Fibroblast of skin of left quadriceps (primary cell): ENCODE measurements around the gene SERPING1.

Experiments used
- DNase-seq, 2 experiments: peaks; one replicate each; pipeline ENCODE4 v3.0.0-alpha.2; 2013; ENCODE audit warnings: low read depth in 2 of 2

The SERPING1 gene

DNA sequence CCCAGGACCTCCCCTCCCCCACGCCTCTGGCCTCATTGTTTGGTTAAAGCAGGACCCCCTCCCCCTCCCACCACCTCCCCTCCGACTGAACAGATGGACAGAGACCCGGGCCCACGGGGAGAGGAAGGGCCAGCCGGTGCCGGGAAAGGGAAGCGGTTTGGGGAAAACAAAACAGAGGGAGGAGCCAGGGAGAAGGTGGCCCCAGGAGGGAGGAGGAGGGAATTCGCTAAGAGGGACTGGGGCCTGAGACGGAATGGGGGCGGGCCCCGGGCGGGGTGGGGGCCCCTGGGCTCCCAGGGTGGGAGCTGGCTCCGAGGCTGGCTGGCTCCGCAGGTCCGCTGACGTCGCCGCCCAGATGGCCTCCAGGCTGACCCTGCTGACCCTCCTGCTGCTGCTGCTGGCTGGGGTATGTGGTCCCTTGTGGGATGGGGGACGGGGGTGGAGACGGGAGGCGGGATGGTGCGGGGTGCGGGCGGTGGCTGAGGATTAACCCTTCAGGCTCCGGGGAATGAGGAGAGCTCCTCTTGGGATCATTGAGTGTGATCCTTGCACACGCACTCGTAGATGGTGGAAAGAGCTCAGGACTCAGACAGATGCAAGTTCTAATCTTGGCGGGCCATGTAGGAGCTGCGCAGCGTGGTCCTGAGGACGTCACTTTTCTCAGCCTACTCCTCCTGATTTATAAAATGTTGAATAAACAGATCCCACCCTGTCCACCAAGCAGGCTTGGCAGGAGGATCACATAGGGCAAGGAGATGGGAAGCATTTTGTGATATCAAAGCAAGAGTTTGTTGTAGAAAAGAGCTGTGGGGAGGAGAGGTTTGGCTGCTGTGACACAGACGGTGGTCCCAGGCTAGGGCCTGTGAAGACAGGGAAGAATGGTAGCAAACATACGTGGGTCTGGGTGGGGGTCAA is 688 bp downstream of the SERPING1 start:
- DNase-seq = peak; percentile 16 to 34

DNA sequence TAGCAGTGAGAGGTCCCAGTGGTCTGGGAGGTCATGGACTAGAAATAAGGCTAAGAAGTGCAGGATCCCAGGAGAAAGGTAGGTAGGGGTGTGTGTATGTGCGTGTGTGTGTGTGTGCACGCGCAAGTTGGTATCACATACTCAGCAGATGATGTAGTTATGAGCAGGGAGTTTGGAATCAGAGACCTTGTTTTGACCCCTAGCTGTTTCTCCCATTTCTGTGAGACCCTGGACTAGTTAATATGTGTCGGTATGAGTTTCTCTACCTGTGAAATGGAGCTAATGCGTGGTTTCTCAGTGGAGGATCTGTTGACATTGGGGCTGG is 1.3 kb downstream of the SERPING1 start:
- peak; percentile 13 to 16 for DNase-seq

DNA sequence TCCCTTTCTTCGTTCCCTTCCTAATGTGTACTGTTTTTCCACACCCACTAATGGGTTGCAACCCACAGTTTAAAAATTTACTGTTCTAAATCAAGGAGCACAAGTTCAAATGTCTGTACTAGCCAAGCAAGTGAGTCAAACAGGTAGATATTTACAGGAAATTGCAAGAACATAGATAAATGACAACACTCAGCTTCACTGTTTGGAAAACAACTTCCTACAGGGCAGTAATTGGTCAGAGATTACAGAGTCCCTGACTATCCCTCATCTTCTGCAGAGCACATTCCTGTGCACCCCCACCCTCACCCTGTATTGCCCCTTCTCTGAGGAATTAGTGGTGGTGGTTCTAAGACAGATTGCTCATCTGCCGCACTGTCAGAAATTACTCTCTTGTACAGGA is 1.9 kb downstream of the SERPING1 start:
- no peak for DNase-seq

- DNase-seq = no peak
Observed at GRCh38 chr11:57601297-57601696, 3.8 kb downstream of the SERPING1 start.

GRCh38 chr11:57604296-57605027 is 7.0 kb downstream of the SERPING1 start:
- no peak for DNase-seq

DNA sequence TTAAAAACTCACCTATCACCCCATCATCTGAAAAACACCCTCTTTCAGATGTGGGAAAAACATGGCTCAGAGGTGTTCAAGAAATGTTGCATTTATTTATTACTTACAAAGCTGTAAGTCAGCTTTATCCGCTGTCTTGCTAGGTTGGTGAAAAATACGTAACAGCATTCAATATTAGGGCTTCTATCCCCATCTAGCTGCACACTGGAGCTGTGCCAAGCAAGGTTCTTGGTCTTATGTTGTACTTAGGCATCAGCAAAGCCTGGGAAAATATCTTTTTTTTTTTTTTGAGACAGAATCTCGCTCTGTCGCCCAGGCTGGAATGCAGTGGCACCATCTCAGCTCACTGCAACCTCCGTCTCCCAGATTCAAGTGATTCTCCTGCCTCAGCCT is 7.5 kb downstream of the SERPING1 start:
- DNase-seq = no peak

GRCh38 chr11:57610170-57610569 is 12.7 kb downstream of the SERPING1 start:
- no peak for DNase-seq

GRCh38 chr11:57614234-57614772 is 16.8 kb downstream of the SERPING1 start:
- DNase-seq = no peak

DNA sequence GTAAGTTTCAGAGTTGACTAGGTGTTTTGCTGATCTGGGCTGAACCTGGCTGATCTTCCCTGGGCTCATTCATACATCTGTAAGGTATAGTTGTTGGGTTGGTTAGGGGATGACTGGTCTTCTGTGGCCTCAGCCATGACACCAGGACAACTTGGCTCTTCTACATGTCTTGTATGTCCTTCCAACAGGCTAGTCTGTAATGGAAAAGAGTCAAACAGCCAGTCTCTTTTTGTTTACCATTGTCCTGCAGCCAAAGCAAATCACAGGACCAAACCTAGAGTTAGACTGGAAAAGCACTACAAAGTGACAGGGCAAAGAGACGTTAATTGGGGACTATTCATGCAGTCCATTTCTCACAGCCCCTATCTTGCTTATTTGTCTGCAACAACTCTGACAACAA is 17.8 kb downstream of the SERPING1 start:
- no peak for DNase-seq

DNA sequence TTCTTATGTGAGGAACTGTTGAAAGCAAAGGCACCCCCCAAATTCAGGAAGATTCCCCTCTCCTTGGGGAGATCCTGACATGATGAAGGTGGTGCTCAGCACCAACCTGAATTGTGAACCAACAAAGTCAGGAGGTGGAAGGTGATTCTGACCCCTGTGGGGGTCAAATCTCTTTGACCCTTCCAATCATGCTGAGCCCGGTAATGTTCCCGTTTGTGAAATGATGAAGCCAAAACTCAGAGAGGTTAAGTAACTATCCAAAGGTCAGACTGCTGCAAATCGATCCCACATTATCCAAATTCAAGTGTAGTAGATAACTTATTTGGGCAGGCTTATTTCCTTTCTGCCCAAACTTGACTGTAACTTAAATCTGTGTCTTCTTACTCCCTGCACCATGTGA is 19.1 kb downstream of the SERPING1 start:
- DNase-seq = no peak

GRCh38 chr11:57618438-57618837 is 21.0 kb downstream of the SERPING1 start:
- no peak for DNase-seq

DNA sequence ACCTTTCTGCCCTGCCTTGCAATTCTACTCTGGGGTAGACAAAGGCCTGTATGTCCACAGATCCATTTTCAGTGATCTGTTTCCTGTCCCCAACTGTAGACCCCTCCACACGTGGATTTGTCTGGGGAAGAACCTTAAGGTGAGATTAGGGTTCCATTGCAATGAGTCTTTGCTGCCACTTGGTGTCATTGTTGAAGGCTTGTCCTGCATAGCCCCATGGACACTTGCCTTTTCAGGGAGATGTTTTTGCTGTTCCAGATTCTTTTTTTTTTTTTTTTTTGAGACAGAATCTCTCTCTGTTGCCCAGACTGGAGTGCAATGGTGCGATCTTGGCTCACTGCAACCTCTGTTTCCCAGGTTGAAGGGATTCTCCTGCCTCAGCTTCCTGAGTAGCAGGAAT is 21.8 kb downstream of the SERPING1 start:
- DNase-seq = no peak

DNA sequence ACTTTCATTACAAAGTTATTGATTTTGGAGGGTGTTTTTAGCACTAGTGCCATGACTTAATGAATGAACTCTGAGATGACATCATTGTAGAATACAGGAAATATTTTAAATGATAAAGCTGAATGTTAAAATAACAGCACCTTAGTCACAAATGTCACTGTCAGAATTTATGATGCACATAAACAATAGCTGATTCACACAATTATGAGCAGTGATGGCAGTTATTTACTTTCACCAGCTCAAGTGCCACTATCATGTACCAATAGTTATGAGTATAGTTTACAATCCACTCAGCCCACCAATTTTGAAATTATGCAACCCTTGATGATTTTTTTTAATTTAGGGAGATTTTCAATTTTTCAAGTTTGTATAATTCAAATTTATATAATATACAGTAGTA is 23.0 kb downstream of the SERPING1 start:
- DNase-seq = no peak

DNA sequence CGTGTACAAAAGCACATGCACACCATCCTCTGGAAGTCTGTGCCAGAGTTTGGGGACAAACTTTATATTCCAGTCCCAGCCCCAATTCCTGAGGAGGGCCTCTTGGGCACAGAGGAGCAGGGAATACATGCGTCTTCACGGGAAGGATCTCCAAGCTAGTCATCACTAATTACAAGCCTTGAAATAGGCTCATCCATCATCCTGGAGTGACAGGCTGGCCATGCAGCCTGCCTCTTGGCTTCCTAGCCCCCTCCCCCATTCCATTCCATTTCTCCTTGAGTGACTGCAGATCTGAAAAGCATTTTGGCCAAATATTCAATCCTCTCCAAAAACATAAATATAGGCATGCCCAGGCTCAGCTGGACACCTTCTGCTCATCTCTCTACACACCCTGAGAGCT is 24.8 kb downstream of the SERPING1 start:
- no peak for DNase-seq

GRCh38 chr11:57624864-57625263 is 27.4 kb downstream of the SERPING1 start:
- no peak for DNase-seq

- DNase-seq = no peak
Observed at GRCh38 chr11:57626895-57627294, 29.4 kb downstream of the SERPING1 start.

GRCh38 chr11:57630171-57630570 is 32.7 kb downstream of the SERPING1 start:
- no peak for DNase-seq

DNA sequence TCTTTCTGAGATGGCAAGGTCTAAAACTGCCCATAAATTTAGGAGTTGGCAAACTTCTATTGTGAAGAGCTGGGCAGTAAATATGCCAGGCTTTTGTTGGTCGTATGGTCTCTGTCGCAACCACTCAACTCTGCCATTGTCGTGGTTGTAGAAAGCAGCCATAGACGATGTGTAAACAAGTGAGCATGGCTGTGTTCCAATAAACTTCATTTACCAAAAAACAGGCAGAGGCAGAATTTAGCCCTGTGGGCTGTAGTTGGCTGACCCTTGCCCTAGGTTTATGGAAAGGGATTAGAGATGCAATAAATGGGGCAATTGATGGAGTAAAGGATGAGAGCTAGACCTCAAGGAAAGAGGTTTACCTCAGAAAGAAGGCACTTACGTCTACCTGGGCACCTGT is 34.6 kb downstream of the SERPING1 start:
- no peak for DNase-seq

GRCh38 chr11:57633394-57634070 is 36.0 kb downstream of the SERPING1 start:
- DNase-seq = no peak

GRCh38 chr11:57634311-57634710 is 36.8 kb downstream of the SERPING1 start:
- DNase-seq = no peak

DNA sequence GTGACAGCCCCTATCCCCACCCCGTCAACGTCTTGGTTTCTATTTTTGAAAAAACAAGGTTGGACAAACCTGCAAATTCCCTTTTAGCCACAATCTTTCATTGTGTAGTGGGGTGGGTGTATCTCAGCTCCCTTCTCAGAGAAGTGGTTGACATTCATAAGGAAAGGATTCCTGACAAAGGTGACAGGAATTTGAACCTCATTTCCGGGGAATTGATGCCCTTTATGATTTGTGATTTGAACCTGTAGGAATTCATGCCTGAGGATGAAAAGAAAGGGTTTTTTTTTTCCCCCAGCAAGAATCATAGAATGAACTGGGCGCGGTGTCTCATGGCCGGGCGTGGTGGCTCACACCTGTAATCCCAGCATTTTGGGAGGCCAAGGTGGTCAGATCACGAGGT is 37.8 kb downstream of the SERPING1 start:
- DNase-seq = no peak

- DNase-seq = no peak
Observed at GRCh38 chr11:57637626-57638004, 40.1 kb downstream of the SERPING1 start.
